GM23248 (cell line): ENCODE results near the gene TRIM9. TPM values are rescaled to one million over a fixed set of nuclear protein-coding genes. Genes with fewer than 3 reads are reported as not detected.

ENCODE experiments used
- DNase-seq: peaks from one replicate; pipeline ENCODE4 v3.0.0-alpha.2; 2015
- H2AFZ ChIP-seq: fragments of 200-600 bp; sonication (generic); 2 replicates; pipeline ENCODE4 v1.6.1; 2016; ENCODE audit warnings: antibody characterized with exemption
- H3F3A ChIP-seq: fragments of 200-600 bp; sonication (generic); 2 replicates; pipeline ENCODE4 v1.6.1; 2016; ENCODE audit warnings: mild to moderate bottlenecking, antibody characterized with exemption, mixed run types; ENCODE audit not compliant: insufficient read depth
- H3K27ac ChIP-seq: fragments of 200-600 bp; sonication (generic); 2 replicates; pipeline ENCODE4 v1.5.1; 2016; ENCODE audit warnings: mild to moderate bottlenecking
- H3K27me3 ChIP-seq: fragments of 200-600 bp; sonication (generic); replicated peaks from 2 replicates; pipeline ENCODE4 v1.6.1; 2016; ENCODE audit warnings: mild to moderate bottlenecking; ENCODE audit not compliant: insufficient read depth
- H3K36me3 ChIP-seq: fragments of 200-600 bp; sonication (generic); 2 replicates; pipeline ENCODE4 v1.6.1; 2016; ENCODE audit warnings: low read depth, mild to moderate bottlenecking
- H3K4me1 ChIP-seq: fragments of 200-600 bp; sonication (generic); 2 replicates; pipeline ENCODE4 v1.6.1; 2016; ENCODE audit warnings: mild to moderate bottlenecking; ENCODE audit not compliant: insufficient read depth
- H3K4me2 ChIP-seq: fragments of 200-600 bp; sonication (generic); one replicate; pipeline ENCODE4 v1.6.1; 2016; ENCODE audit warnings: mild to moderate bottlenecking; ENCODE audit not compliant: unreplicated experiment
- H3K4me3 ChIP-seq: fragments of 200-600 bp; sonication (generic); 2 replicates; pipeline ENCODE4 v1.5.1; 2016; ENCODE audit warnings: mild to moderate bottlenecking
- H3K79me2 ChIP-seq: fragments of 200-600 bp; sonication (generic); 2 replicates; pipeline ENCODE4 v1.6.1; 2016; ENCODE audit warnings: mild to moderate bottlenecking; ENCODE audit not compliant: insufficient read depth
- H3K9ac ChIP-seq: fragments of 200-600 bp; sonication (generic); 2 replicates; pipeline ENCODE4 v1.6.1; 2016; ENCODE audit warnings: mild to moderate bottlenecking
- H3K9me2 ChIP-seq: fragments of 200-600 bp; sonication (generic); 2 replicates; pipeline ENCODE4 v1.6.1; 2016; ENCODE audit warnings: mixed run types, mild to moderate bottlenecking, moderate library complexity; ENCODE audit not compliant: insufficient read depth
- H3K9me3 ChIP-seq: fragments of 200-600 bp; sonication (generic); one replicate; pipeline ENCODE4 v1.6.1; 2017; ENCODE audit warnings: low read depth
- H4K20me1 ChIP-seq: fragments of 200-600 bp; sonication (generic); 2 replicates; pipeline ENCODE4 v1.6.0; 2016; ENCODE audit not compliant: insufficient read depth
- EZH2 ChIP-seq: fragments of 200-600 bp; sonication (generic); IDR thresholded peaks from 2 replicates; pipeline ENCODE4 v1.6.1; 2018; ENCODE audit warnings: antibody characterized with exemption, mild to moderate bottlenecking; ENCODE audit not compliant: insufficient read depth, poor library complexity, severe bottlenecking
- EZH2phosphoT487 ChIP-seq: fragments of 200-600 bp; sonication (generic); IDR thresholded peaks from 2 replicates; pipeline ENCODE4 v1.6.1; 2018; ENCODE audit warnings: antibody characterized with exemption, moderate library complexity, mild to moderate bottlenecking, low read depth; ENCODE audit not compliant: insufficient read depth
- WGBS, 2 experiments: methylation state at CpG; one replicate each; pipeline ENCODE4 v1.1.6; 2015 to 2017; ENCODE audit warnings: low lambda C conversion rate in 2 of 2, low coverage in 1 of 2; ENCODE audit errors: missing lambda C conversion rate in 2 of 2; 5-methylcytosine and 5-hydroxymethylcytosine counted together
- in situ Hi-C: fragments of 300-500 bp; cut with MboI; formaldehyde crosslinking; loops from 2 replicates; pipeline ENCODE4 v1.15.0; 2020
- polyA plus RNA-seq: library from polyadenylated mRNA; unstranded; fragments of >200 nt; fragmentation: Nextera tagmentation; extraction: Ambion mirVana; gene quantifications from 2 replicates; pipeline ENCODE4 v1.2.1, GENCODE V29; 2016
- total RNA-seq: library from RNA; depleted of rRNA; stranded (reverse); fragments of >200 nt; shearing (Covaris generic); gene quantifications from 2 replicates; pipeline ENCODE4 v1.2.3, GENCODE V29; 2014

TRIM9 gene
- total and polyA plus RNA-seq, 2 experiments from 2014 or later, result 0.25 to 0.32 TPM

DNA sequence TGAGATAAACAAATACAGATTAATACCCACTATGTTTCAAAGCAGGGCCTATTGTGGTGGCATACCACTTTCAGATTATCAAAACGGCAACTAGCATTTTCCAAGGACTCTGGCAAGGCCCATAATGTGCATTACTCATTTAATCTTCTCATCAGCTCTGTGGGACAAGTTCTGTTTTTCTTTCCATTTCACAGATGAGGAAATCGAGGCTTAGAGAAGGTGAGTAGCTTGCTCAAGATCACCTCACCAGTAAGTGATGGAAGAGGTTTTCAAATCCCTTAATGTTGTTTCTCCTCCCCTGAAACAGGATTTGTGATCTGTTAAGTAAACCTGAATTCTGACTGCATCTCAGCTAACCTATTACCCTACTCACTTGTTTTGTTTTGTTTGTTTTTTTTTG is 146.7 kb downstream of the TRIM9 start:
- DNase-seq, result no peak
- Histone ChIP-seq H3K27ac (no peak overlapping the region), H3K79me2 (no peaks in the 10 kb centered on the region), H3K4me2 (no peak overlapping the region), H3F3A (peaks cover 8% of the 10 kb centered on the region; the same call in 1 of the 2 replicates), H3K9me2 (no peaks in the 10 kb centered on the region), H3K9me3 (no peaks in the 10 kb centered on the region), H3K4me1 (peaks cover 6% of the 10 kb centered on the region; the same call in 1 of the 2 replicates), H2AFZ (no peak overlapping the region), H3K27me3 (no peaks in the 10 kb centered on the region), H4K20me1 (no peaks in the 10 kb centered on the region), H3K4me3 (no peak overlapping the region), H3K9ac (no peak overlapping the region), H3K36me3 (no peaks in the 10 kb centered on the region)
- in situ Hi-C loops, result no loop called here
- WGBS, 2 experiments, result 91 to 96% methylated on average over 2 of the region's 2 CpGs
- TF ChIP-seq EZH2 (no peak), EZH2phosphoT487 (no peak)

DNA sequence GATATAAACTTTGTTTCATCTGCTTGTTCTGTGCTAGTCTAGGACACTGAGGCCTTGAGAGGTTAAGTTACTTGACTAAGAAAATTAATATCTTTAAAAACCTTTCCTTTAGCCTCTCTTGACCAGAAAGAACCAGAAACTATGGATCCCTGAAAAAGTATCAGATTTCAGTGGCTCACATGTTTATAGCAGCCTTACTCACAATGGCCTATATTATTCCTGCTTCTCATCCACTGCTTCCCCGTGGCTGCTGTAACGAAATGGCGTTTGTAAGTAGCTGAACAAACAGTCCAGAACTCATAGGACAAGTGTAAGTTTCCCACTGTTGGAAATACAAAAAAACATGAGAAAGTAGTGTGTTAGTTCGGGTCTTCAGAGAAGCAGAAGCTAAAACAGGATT is 147.5 kb downstream of the TRIM9 start:
- no peaks in the 10 kb centered on the region for H3K79me2 ChIP-seq
- H2AFZ ChIP-seq, result 0 out of 2 replicates have a peak overlapping the region, but pooled peaks have one; percentile 7
- DNase-seq, result peak; percentile 22
- H3K4me3 ChIP-seq, result no peak overlapping the region
- no peak overlapping the region for H3K9ac ChIP-seq
- H4K20me1 ChIP-seq, result no peaks in the 10 kb centered on the region
- no peak overlapping the region for H3K27ac ChIP-seq
- H3K27me3 ChIP-seq, result no peaks in the 10 kb centered on the region
- H3K9me3 ChIP-seq, result no peaks in the 10 kb centered on the region
- H3K36me3 ChIP-seq, result no peaks in the 10 kb centered on the region
- no peaks in the 10 kb centered on the region for H3K9me2 ChIP-seq
- no peak overlapping the region for H3K4me2 ChIP-seq
- 75 to 76% methylated on average over 4 of the region's 4 CpGs for WGBS, 2 experiments
- H3K4me1 ChIP-seq, result peaks cover 6% of the 10 kb centered on the region; the same call in 1 of the 2 replicates
- H3F3A ChIP-seq, result peaks cover 8% of the 10 kb centered on the region; the same call in 1 of the 2 replicates
- TF ChIP-seq EZH2 (no peak), EZH2phosphoT487 (no peak)
- in situ Hi-C loops, result no loop called here

DNA sequence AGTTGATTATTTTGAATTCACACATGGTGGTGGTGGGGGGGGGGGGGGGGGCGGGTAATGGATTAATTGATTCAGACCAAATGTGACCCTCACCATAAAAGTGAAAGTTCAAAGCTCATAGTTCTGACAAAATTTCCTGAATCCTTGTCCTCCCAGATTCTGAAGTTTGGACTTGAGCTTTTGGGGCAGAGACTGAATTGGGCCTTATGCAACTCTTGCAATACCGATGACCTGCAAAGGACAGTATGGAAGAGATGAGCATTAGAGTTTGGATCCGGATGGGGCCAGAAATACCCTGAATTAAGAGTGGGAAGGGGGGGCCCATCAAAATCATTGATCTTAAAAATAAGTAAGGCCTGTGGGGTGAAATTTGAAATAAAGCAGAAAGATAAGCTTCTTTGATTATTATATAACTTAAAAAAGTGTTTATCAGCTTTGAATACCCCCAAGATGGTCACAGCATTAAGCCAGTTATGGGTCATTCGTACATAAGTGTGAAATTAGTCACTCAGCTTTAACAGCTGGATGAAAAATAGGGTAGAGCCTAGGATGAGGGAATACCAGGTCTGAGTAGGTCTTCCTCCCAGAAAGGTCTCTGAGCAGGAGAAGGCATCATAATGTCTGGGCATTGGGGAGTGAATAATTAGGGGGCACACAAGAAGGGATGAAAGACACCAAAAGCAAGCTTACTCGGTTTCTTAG is 148.5 kb downstream of the TRIM9 start:
- Histone ChIP-seq H2AFZ (no peak overlapping the region), H3K4me1 (peaks cover 6% of the 10 kb centered on the region; the same call in 1 of the 2 replicates), H3K4me3 (no peak overlapping the region), H3K27ac (no peak overlapping the region), H4K20me1 (no peaks in the 10 kb centered on the region), H3K9me3 (no peaks in the 10 kb centered on the region), H3K9me2 (no peaks in the 10 kb centered on the region), H3K79me2 (no peaks in the 10 kb centered on the region), H3K36me3 (no peaks in the 10 kb centered on the region), H3K4me2 (no peak overlapping the region), H3F3A (peaks cover 17% of the 10 kb centered on the region; the same call in 1 of the 2 replicates), H3K9ac (no peak overlapping the region), H3K27me3 (no peaks in the 10 kb centered on the region)
- WGBS, 2 experiments, result 86 to 89% methylated on average over 5 of the region's 5 CpGs
- DNase-seq, result no peak
- no peak for TF ChIP-seq EZH2phosphoT487
- TF ChIP-seq EZH2, result no peak
- in situ Hi-C loops, result no loop called here

DNA sequence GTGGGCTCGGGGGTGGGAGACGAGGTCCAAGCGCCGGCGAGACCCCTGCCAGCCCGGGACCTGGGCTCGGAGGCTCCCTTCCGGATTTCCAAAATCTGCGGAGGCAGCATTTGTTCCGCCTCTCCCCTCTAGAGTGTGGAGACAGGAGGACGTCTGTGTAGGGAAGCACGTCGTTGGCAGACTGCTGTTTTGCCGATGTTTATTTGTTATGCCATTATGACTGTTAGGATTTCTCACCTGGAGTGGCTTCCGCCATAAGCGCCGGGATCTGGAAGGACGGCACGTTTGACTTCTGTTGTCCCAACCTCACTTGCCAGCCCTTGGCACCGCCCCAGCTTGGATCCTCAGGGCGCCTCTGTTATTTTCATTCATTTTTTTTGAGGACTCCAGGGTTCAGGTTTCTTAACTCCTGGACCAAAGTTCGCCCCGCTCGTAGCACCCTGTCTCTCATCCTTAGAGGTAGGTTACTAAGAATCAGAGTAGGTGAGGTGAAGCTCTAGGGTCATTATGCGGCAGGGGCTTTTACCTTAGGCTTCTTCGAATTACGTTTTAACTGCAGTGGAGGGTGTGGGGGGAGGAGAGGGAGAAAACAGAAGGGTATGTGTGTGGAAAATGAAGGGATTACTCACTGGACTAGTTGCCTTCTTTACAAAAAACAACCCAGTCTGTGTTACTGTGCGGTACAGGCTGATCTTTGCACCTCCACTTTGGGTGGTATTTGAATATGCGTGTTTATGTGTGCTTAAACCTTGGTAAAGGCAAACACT is 150.1 kb downstream of the TRIM9 start:
- no peaks in the 10 kb centered on the region for H3K79me2 ChIP-seq
- H3K27me3 ChIP-seq, result no peaks in the 10 kb centered on the region
- DNase-seq, result peak; percentile 69
- H3K9me2 ChIP-seq, result no peaks in the 10 kb centered on the region
- in situ Hi-C loops, result no loop called here
- peak overlapping the region; percentile 91 for H2AFZ ChIP-seq
- H3K36me3 ChIP-seq, result no peaks in the 10 kb centered on the region
- H3K4me1 ChIP-seq, result peaks cover 15% of the 10 kb centered on the region; the same call in 1 of the 2 replicates
- H3K9me3 ChIP-seq, result no peaks in the 10 kb centered on the region
- WGBS, 2 experiments, result 7 to 10% methylated on average over 29 of the region's 29 CpGs
- peak overlapping the region; percentile 88 for H3K4me2 ChIP-seq
- TF ChIP-seq EZH2, result no peak
- TF ChIP-seq EZH2phosphoT487, result no peak
- H4K20me1 ChIP-seq, result no peaks in the 10 kb centered on the region
- H3K9ac ChIP-seq, result peak overlapping the region; percentile 80
- peak overlapping the region; percentile 35 for H3K27ac ChIP-seq
- peak overlapping the region; percentile 78 for H3K4me3 ChIP-seq
- peaks cover 25% of the 10 kb centered on the region; the same call in 1 of the 2 replicates for H3F3A ChIP-seq
